K562 (cell line): ENCODE data around the gene SYTL2. TPM values are rescaled to one million over a fixed set of nuclear protein-coding genes. Genes with fewer than 3 reads are reported as not detected.

Experiments used
- ATAC-seq: fragments of 200-7000 bp; cut with Tn5 transposase; 3 replicates; pipeline ENCODE4 v1.9.1; 2020; ENCODE audit warnings: moderate library complexity
- BruUV-seq: library from RNA; stranded (reverse); fragments of 400-500 nt; replicated peaks from 2 replicates; lab custom pipeline; 2021; lab: Mats Ljungman, UMichigan
- CTCF ChIA-PET: fragments of 300-600 bp; formaldehyde crosslinking; extraction: SDS; loops from one replicate; lab custom pipeline; 2021; ENCODE audit warnings: low intra/inter-chr PET ratio; lab: Yijun Ruan, JAX
- POLR2A ChIA-PET: fragments of 300-600, 350-650 bp; sonication (Branson Sonifier 250); formaldehyde crosslinking; extraction: SDS; loops from one replicate; lab custom pipeline; 2021; ENCODE audit warnings: antibody characterized with exemption, inconsistent platforms; lab: Yijun Ruan, JAX
- DNase-seq, 4 experiments: peaks; one replicate each; pipeline versions ENCODE4 v3.0.0 to v3.0.0-alpha.2; 2011 to 2018; ENCODE audit warnings: low spot score in 3 of 4, mixed read lengths in 3 of 4; ENCODE audit errors: extremely low read depth in 1 of 4
- FAIRE-seq: peaks from 2 replicates; lab custom pipeline; 2011; peaks lifted over from hg19 to GRCh38; lab: Jason Lieb, UNC
- H2AFZ ChIP-seq: 2 replicates; pipeline ENCODE4 v1.6.0; 2011; ENCODE audit warnings: low read depth, low read length, control low read depth, inconsistent platforms
- H3K27ac ChIP-seq: fragments of 200-600 bp; 3 replicates; pipeline ENCODE4 v1.8.0; 2011; ENCODE audit warnings: low read depth, mild to moderate bottlenecking, control low read depth, inconsistent platforms, low read length, moderate library complexity, mixed read lengths; ENCODE audit errors: extremely low read depth
- H3K27me3 ChIP-seq, 2 experiments: fragments of 300-600 bp in 1 of 2; 2 replicates in 1 of 2; 3 replicates in 1 of 2; pipeline versions ENCODE4 v1.6.0 to v1.8.0; 2011; ENCODE audit warnings: inconsistent platforms in 2 of 2, low read length in 2 of 2, mild to moderate bottlenecking in 1 of 2, mixed read lengths in 1 of 2, moderate library complexity in 1 of 2; ENCODE audit not compliant: control insufficient read depth in 2 of 2, insufficient read depth in 2 of 2
- H3K36me3 ChIP-seq: fragments of 300-600 bp; 3 replicates; pipeline ENCODE4 v1.8.0; 2011; ENCODE audit warnings: mild to moderate bottlenecking, low read length, inconsistent platforms; ENCODE audit not compliant: control insufficient read depth, insufficient read depth
- H3K4me1 ChIP-seq, 2 experiments: fragments of 200-600 bp in 1 of 2; replicated peaks in 1 of 2; 2 replicates in 1 of 2; 3 replicates in 1 of 2; pipeline versions ENCODE4 v1.5.1 to v1.8.0; 2011; ENCODE audit warnings: inconsistent platforms in 2 of 2, low read length in 2 of 2, mild to moderate bottlenecking in 1 of 2, mixed read lengths in 1 of 2, moderate library complexity in 1 of 2; ENCODE audit not compliant: control insufficient read depth in 2 of 2, insufficient read depth in 2 of 2
- H3K4me2 ChIP-seq: 2 replicates; pipeline ENCODE4 v1.6.1; 2011; ENCODE audit warnings: low read length, control low read depth, inconsistent platforms, mixed read lengths; ENCODE audit not compliant: insufficient read depth
- H3K4me3 ChIP-seq: fragments of 200-600 bp; sonication (generic), shearing (Covaris generic); 2 replicates; pipeline ENCODE4 v1.5.1; 2016; ENCODE audit warnings: control low read depth, inconsistent platforms
- H3K79me2 ChIP-seq: fragments of 200-600 bp; 3 replicates; pipeline ENCODE4 v1.8.0; 2011; ENCODE audit warnings: low read length, inconsistent platforms; ENCODE audit not compliant: control insufficient read depth, insufficient read depth
- H3K9ac ChIP-seq, 2 experiments: 2 replicates each; pipeline versions ENCODE4 v1.6.0 to v1.6.1; 2011; ENCODE audit warnings: low read depth in 2 of 2, low read length in 2 of 2, control low read depth in 1 of 2, inconsistent platforms in 1 of 2, mild to moderate bottlenecking in 1 of 2, mixed read lengths in 1 of 2; ENCODE audit not compliant: insufficient read depth in 1 of 2
- H3K9me1 ChIP-seq: one replicate; pipeline ENCODE4 v1.6.0; 2011; ENCODE audit warnings: inconsistent platforms, mild to moderate bottlenecking, low read length, moderate library complexity; ENCODE audit not compliant: control insufficient read depth, insufficient read depth
- H3K9me3 ChIP-seq: replicated peaks from 2 replicates; pipeline ENCODE4 v1.5.1; 2011; ENCODE audit warnings: low read depth, low read length, inconsistent platforms; ENCODE audit not compliant: control insufficient read depth, insufficient read depth
- H4K20me1 ChIP-seq: replicated peaks from 2 replicates; pipeline ENCODE4 v1.6.1; 2011; ENCODE audit warnings: low read length, inconsistent platforms, mixed read lengths; ENCODE audit not compliant: control insufficient read depth, insufficient read depth
- CGGBP1 ChIP-seq: fragments of 250-450 bp; sonication (Bioruptor Pico); IDR thresholded peaks from 2 replicates; pipeline ENCODE4 v1.9.0; 2021; ENCODE audit warnings: mild to moderate bottlenecking
- FOXA3 ChIP-seq, 2 experiments: fragments of 450-650 bp in 1 of 2; sonication (generic) in 1 of 2; formaldehyde crosslinking; IDR thresholded peaks in 1 of 2; conservative IDR thresholded peaks in 1 of 2; 2 replicates each; pipeline versions ENCODE4 v1.4.0 to v1.8.0; 2020 to 2022; ENCODE audit warnings: mild to moderate bottlenecking in 2 of 2, missing genetic modification reagents in 1 of 2
- GTF2E2 ChIP-seq: fragments of 200-800 bp; sonication (Bioruptor generic); IDR thresholded peaks from 2 replicates; pipeline ENCODE4 v1.6.1; 2016; ENCODE audit warnings: missing genetic modification characterization, missing compliant biosample characterization
- HDAC2 ChIP-seq: fragments of 450-650 bp; IDR thresholded peaks from 2 replicates; pipeline ENCODE4 v1.6.1; 2016; ENCODE audit warnings: mild to moderate bottlenecking
- NONO ChIP-seq, 2 experiments: fragments of 200-400 bp in 1 of 2; fragments of 450-650 bp in 1 of 2; formaldehyde crosslinking in 1 of 2; IDR thresholded peaks; 2 replicates each; pipeline ENCODE4 v1.6.1; 2017; ENCODE audit warnings: low read depth in 2 of 2, mild to moderate bottlenecking in 2 of 2, moderate library complexity in 2 of 2, low read length in 1 of 2
- NRF1 ChIP-seq, 2 experiments: fragments of 450-650 bp; IDR thresholded peaks in 1 of 2; conservative IDR thresholded peaks in 1 of 2; 2 replicates each; pipeline ENCODE4 v1.6.1; 2014; ENCODE audit warnings: mild to moderate bottlenecking in 2 of 2
- RUNX1 ChIP-seq: sonication (generic); IDR thresholded peaks from 2 replicates; pipeline ENCODE4 v1.6.1; 2016; ENCODE audit warnings: antibody characterized with exemption, low read depth
- SMAD2 ChIP-seq: fragments of 150-350 bp; IDR thresholded peaks from 2 replicates; pipeline ENCODE4 v1.6.1; 2014; ENCODE audit warnings: low read depth, mild to moderate bottlenecking, low read length
- SRF ChIP-seq, 2 experiments: fragments of 250-450, 450-650 bp in 1 of 2; sonication (Bioruptor Pico) in 1 of 2; sonication (generic) in 1 of 2; formaldehyde crosslinking; IDR thresholded peaks; 2 replicates each; pipeline versions ENCODE4 v1.5.0 to v1.5.1; 2020 to 2022; ENCODE audit warnings: mild to moderate bottlenecking in 1 of 2, missing genetic modification reagents in 1 of 2
- STAT5A ChIP-seq: IDR thresholded peaks from 2 replicates; pipeline ENCODE4 v1.6.1; 2012; ENCODE audit warnings: low read length, inconsistent platforms, borderline replicate concordance
- TCF7 ChIP-seq: sonication (generic); IDR thresholded peaks from 2 replicates; pipeline ENCODE4 v1.6.1; 2016; ENCODE audit warnings: antibody characterized with exemption, borderline replicate concordance
- TRIM24 ChIP-seq, 2 experiments: fragments of 450-650 bp; IDR thresholded peaks; 2 replicates each; pipeline ENCODE4 v1.6.1; 2016
- ZNF175 ChIP-seq: fragments of 200-800 bp; sonication (Bioruptor generic); IDR thresholded peaks from 2 replicates; pipeline ENCODE4 v1.6.1; 2016; ENCODE audit warnings: low read depth, mild to moderate bottlenecking, missing genetic modification characterization, missing compliant biosample characterization
- ZNF24 ChIP-seq: fragments of 450-650 bp; IDR thresholded peaks from 2 replicates; pipeline ENCODE4 v1.6.1; 2016
- ZNF253 ChIP-seq: fragments of 250-450 bp; sonication (Bioruptor Pico); conservative IDR thresholded peaks from 2 replicates; pipeline ENCODE4 v1.6.1; 2021; ENCODE audit warnings: mild to moderate bottlenecking
- ZNF584 ChIP-seq: fragments of 200-800 bp; sonication (Bioruptor generic); IDR thresholded peaks from 2 replicates; pipeline ENCODE4 v1.6.1; 2016; ENCODE audit warnings: low read depth, mild to moderate bottlenecking, missing genetic modification characterization, missing compliant biosample characterization
- ZNF655 ChIP-seq: fragments of 250-450 bp; sonication (Bioruptor Pico); IDR thresholded peaks from 2 replicates; pipeline ENCODE4 v1.5.0; 2021
- WGBS: fragments of 100-300 bp; shearing (Covaris generic); methylation state at CpG from one replicate; pipeline ENCODE4 v1.1.6; 2016; ENCODE audit warnings: low coverage, mixed read lengths; ENCODE audit not compliant: insufficient coverage; ENCODE audit errors: missing lambda C conversion rate; 5-methylcytosine and 5-hydroxymethylcytosine counted together
- in situ Hi-C: fragments of 300-500 bp; cut with MboI; formaldehyde crosslinking; loops from 4 replicates; pipeline ENCODE4 v1.15.0; 2018; ENCODE audit warnings: inconsistent platforms, mixed read lengths
- intact Hi-C: fragments of 100-400 bp; cut with micrococcal nuclease; formaldehyde crosslinking; loops from 2 replicates; pipeline ENCODE4 v1.14.2; 2022
- polyA plus RNA-seq, 8 experiments: library from polyadenylated mRNA; depleted of rRNA in 4 of 8; stranded (reverse) in 5 of 8; unstranded in 3 of 8; fragments of >200 nt; fragmentation: Nextera tagmentation in 2 of 8; fragmentation: Illumina TruSeq in 1 of 8; extraction: Ambion mirVana in 2 of 8; extraction: Trizol in 1 of 8; gene quantifications; 2 replicates each; pipeline versions ENCODE4 v1.2.1 to v1.2.3, GENCODE V29; 2011 to 2014; ENCODE audit warnings: inconsistent platforms in 1 of 8, missing spikeins in 1 of 8
- total RNA-seq, 7 experiments: library from RNA; depleted of rRNA in 6 of 7; stranded (reverse); fragments of >200 nt in 6 of 7; fragmentation: Illumina TruSeq in 2 of 7; extraction: Trizol in 2 of 7; gene quantifications; 2 replicates each; pipeline versions ENCODE4 v1.2.1 to v1.2.3, GENCODE V29; 2011 to 2021; ENCODE audit warnings: low replicate concordance in 1 of 7
- TF ChIP-seq, protein P1 (sequence below): fragments of 250-450 bp; sonication (Bioruptor Pico); IDR thresholded peaks from 2 replicates; pipeline ENCODE4 v1.5.0; 2020; ENCODE audit warnings: mild to moderate bottlenecking

Gene SYTL2
- total and polyA plus RNA-seq, 9 of the 15 experiments (the other 6 are each of a cell fraction or from before 2014, with no cell fraction given): 0.05 to 0.57 (median 0.35) TPM

GRCh38 chr11:85709941-85710702 lies 100.8 kb downstream of the SYTL2 start:
- TF ChIP-seq HDAC2: no peak
- TF ChIP-seq CGGBP1 (CRISPR knock-in tag): no peak
- no peak for TF ChIP-seq RUNX1
- no peak for TF ChIP-seq GTF2E2
- TF ChIP-seq TRIM24 (IDR thresholded peaks at IDR 0.05): no peak
- no peak for TF ChIP-seq FOXA3 (CRISPR knock-in tag; conservative IDR thresholded peaks at IDR 0.05 in 1 of 2, IDR thresholded peaks at IDR 0.05 in 1 of 2)
- no peak for TF ChIP-seq ZNF655 (CRISPR knock-in tag)
- TF ChIP-seq ZNF584 (CRISPR knock-in tag): no peak
- no peak for TF ChIP-seq NRF1 (conservative IDR thresholded peaks at IDR 0.05 in 1 of 2, IDR thresholded peaks at IDR 0.05 in 1 of 2)
- no peak for TF ChIP-seq ZNF175 (CRISPR knock-in tag)
- TF ChIP-seq ZNF253 (CRISPR knock-in tag): no peak
- TF ChIP-seq NONO (IDR thresholded peaks at IDR 0.05; ENCODE audit: low read depth in 2 of 2, low read length in 1 of 2): no peak
- TF ChIP-seq TCF7: no peak
- no peak for TF ChIP-seq SMAD2
- TF ChIP-seq, protein P1, sequence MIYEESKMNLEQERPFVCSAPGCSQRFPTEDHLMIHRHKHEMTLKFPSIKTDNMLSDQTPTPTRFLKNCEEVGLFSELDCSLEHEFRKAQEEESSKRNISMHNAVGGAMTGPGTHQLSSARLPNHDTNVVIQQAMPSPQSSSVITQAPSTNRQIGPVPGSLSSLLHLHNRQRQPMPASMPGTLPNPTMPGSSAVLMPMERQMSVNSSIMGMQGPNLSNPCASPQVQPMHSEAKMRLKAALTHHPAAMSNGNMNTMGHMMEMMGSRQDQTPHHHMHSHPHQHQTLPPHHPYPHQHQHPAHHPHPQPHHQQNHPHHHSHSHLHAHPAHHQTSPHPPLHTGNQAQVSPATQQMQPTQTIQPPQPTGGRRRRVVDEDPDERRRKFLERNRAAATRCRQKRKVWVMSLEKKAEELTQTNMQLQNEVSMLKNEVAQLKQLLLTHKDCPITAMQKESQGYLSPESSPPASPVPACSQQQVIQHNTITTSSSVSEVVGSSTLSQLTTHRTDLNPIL (CRISPR knock-in tag): no peak
- TF ChIP-seq ZNF24: no peak
- no peak for TF ChIP-seq SRF (CRISPR knock-in tag; IDR thresholded peaks at IDR 0.05)
- TF ChIP-seq STAT5A: no peak
- DNase-seq (no peak), ATAC-seq (no peak), FAIRE-seq (no peak)
- Histone ChIP-seq H3K4me2 (no peak overlapping the region), H3K9ac (no peak overlapping the region), H3K36me3 (no peaks in the 10 kb centered on the region), H3K9me1 (no peaks in the 10 kb centered on the region), H3K79me2 (no peaks in the 10 kb centered on the region), H3K27ac (no peak overlapping the region), H3K27me3 (peaks cover 4% of the 10 kb centered on the region in 2 experiments; a peak in 2 of 5 replicates), H4K20me1 (no peaks in the 10 kb centered on the region), H3K4me1 (no peaks in the 10 kb centered on the region), H3K4me3 (no peak overlapping the region), H3K9me3 (no peaks in the 10 kb centered on the region), H2AFZ (no peak overlapping the region)
- POLR2A ChIA-PET: no interaction called here
- intact Hi-C loops (no loop called here), in situ Hi-C loops (no loop called here)
- WGBS: 17% methylated on average over 5 of the region's 5 CpGs
- BruUV-seq: no TSS peak
- CTCF ChIA-PET: no interaction called here
